Colonic mucosa (tissue), 4 donors: ENCODE data around the gene KIF6. TPM values are rescaled to one million over a fixed set of nuclear protein-coding genes. Genes with fewer than 3 reads are reported as not detected.
A peak's percentile ranks its signal among the peaks of the same experiment; 100 is the strongest.

Source experiments
- DNase-seq: peaks from one replicate; pipeline ENCODE4 v3.0.0-alpha.2; 2020
- H3K27ac ChIP-seq: fragments of 200-600 bp; one replicate; pipeline ENCODE4 v1.8.0; 2021
- H3K27me3 ChIP-seq: fragments of 200-600 bp; one replicate; pipeline ENCODE4 v1.8.0; 2021
- H3K36me3 ChIP-seq: fragments of 200-600 bp; one replicate; pipeline ENCODE4 v1.8.0; 2021
- H3K4me1 ChIP-seq: fragments of 200-600 bp; one replicate; pipeline ENCODE4 v1.8.0; 2021; ENCODE audit warnings: mild to moderate bottlenecking
- H3K4me3 ChIP-seq: fragments of 200-600 bp; one replicate; pipeline ENCODE4 v1.8.0; 2021
- H3K9ac ChIP-seq, 2 donors: one replicate each; pipeline ENCODE4 v1.7.0; 2013; ENCODE audit warnings: control low read depth in 2 of 2, low read depth in 2 of 2, low read length in 2 of 2
- H3K9me3 ChIP-seq: fragments of 200-600 bp; one replicate; pipeline ENCODE4 v1.8.0; 2021
- CTCF ChIP-seq: fragments of 200-600 bp; IDR thresholded peaks from one replicate; pipeline ENCODE4 v1.8.0; 2022; ENCODE audit warnings: antibody characterized with exemption, mild to moderate bottlenecking
- intact Hi-C: fragments of 100-400 bp; cut with DNase I; formaldehyde crosslinking; loops from one replicate; pipeline ENCODE4 v1.14.1; 2022
- total RNA-seq, 2 donors: library from RNA; stranded (reverse); fragmentation: NEBNext Ultra II Directional in 1 of 2; extraction: Animal tissue kit (Norgen Biotek cat#: 25700) in 1 of 2; gene quantifications; one replicate each; pipeline ENCODE4 v1.2.1, GENCODE V29; 2021
- donor health status: healthy.
- donor health status: DM: no; HTN: no; CAD: no.
- donor health status: DM: no; HTN: no; CAD: no.

KIF6 gene
- total RNA-seq, 2 donors from 2014 or later, result 0.08 to 0.17 TPM

- no peak for DNase-seq
- intact Hi-C loops, result no loop called here
- no peaks in the 10 kb centered on the region for H3K27me3 ChIP-seq
- no peaks in the 10 kb centered on the region for H3K9me3 ChIP-seq
- no peak for TF ChIP-seq CTCF
- H3K27ac ChIP-seq, result no peak overlapping the region
- no peak overlapping the region for H3K9ac ChIP-seq
- no peak overlapping the region for H3K4me3 ChIP-seq
- no peaks in the 10 kb centered on the region for H3K36me3 ChIP-seq
- H3K4me1 ChIP-seq, result no peaks in the 10 kb centered on the region
Observed at GRCh38 chr6:39339096-39339867, 385.9 kb downstream of the KIF6 start.

- no peak for TF ChIP-seq CTCF
- H3K27ac ChIP-seq, result no peak overlapping the region
- intact Hi-C loops, result no loop called here
- H3K9ac ChIP-seq, result no peak overlapping the region
- DNase-seq, result no peak
- H3K9me3 ChIP-seq, result no peaks in the 10 kb centered on the region
- no peaks in the 10 kb centered on the region for H3K36me3 ChIP-seq
- no peak overlapping the region for H3K4me3 ChIP-seq
- no peaks in the 10 kb centered on the region for H3K4me1 ChIP-seq
- no peaks in the 10 kb centered on the region for H3K27me3 ChIP-seq
Observed at GRCh38 chr6:39338397-39338796, 386.8 kb downstream of the KIF6 start.

- no peak overlapping the region for H3K4me3 ChIP-seq
- no peak overlapping the region for H3K9ac ChIP-seq
- H3K9me3 ChIP-seq, result no peaks in the 10 kb centered on the region
- H3K27me3 ChIP-seq, result no peaks in the 10 kb centered on the region
- no peaks in the 10 kb centered on the region for H3K36me3 ChIP-seq
- H3K4me1 ChIP-seq, result no peaks in the 10 kb centered on the region
- DNase-seq, result peak; percentile 29
- no peak overlapping the region for H3K27ac ChIP-seq
- TF ChIP-seq CTCF, result no peak
- intact Hi-C loops, result no loop called here
Observed at GRCh38 chr6:39335780-39336545, 389.2 kb downstream of the KIF6 start.

- intact Hi-C loops, result no loop called here
- TF ChIP-seq CTCF, result no peak
- no peaks in the 10 kb centered on the region for H3K9me3 ChIP-seq
- H3K9ac ChIP-seq, result no peak overlapping the region
- H3K4me3 ChIP-seq, result no peak overlapping the region
- no peak overlapping the region for H3K27ac ChIP-seq
- no peaks in the 10 kb centered on the region for H3K36me3 ChIP-seq
- no peaks in the 10 kb centered on the region for H3K4me1 ChIP-seq
- no peak for DNase-seq
- no peaks in the 10 kb centered on the region for H3K27me3 ChIP-seq
Observed at GRCh38 chr6:39333644-39334438, 391.4 kb downstream of the KIF6 start.

- DNase-seq, result no peak
- Histone ChIP-seq H3K9me3 (no peaks in the 10 kb centered on the region), H3K4me1 (no peaks in the 10 kb centered on the region), H3K36me3 (no peaks in the 10 kb centered on the region), H3K27ac (no peak overlapping the region), H3K27me3 (no peaks in the 10 kb centered on the region), H3K4me3 (no peak overlapping the region), H3K9ac (no peak overlapping the region)
- intact Hi-C loops, result no loop called here
- no peak for TF ChIP-seq CTCF
Observed at GRCh38 chr6:39330476-39330875, 394.7 kb downstream of the KIF6 start.
